Natural killer cell (primary cell): ENCODE measurements around the gene ADAP2. TPM values are rescaled to one million over a fixed set of nuclear protein-coding genes. Genes with fewer than 3 reads are reported as not detected.

Source experiments
- ATAC-seq, 3 donors: fragments of 150-1000 bp in 2 of 3; fragments of 200-7000 bp in 1 of 3; cut with Tn5 transposase; 1 replicate in 1 of 3; 2 replicates in 2 of 3; pipeline ENCODE4 v1.10.0; 2021; ENCODE audit warnings: mild to moderate bottlenecking in 2 of 3, moderate library complexity in 2 of 3
- DNase-seq, 2 donors: peaks; one replicate each; pipeline versions ENCODE4 v3.0.0 to v3.0.0-alpha.2; 2013 to 2021; ENCODE audit warnings: mixed read lengths in 1 of 2
- H3K27ac ChIP-seq: one replicate; pipeline ENCODE4 v1.5.1; 2013; ENCODE audit warnings: mild to moderate bottlenecking, low read length
- H3K27me3 ChIP-seq: one replicate; pipeline ENCODE4 v1.6.1; 2013; ENCODE audit warnings: low read length; ENCODE audit not compliant: control insufficient read depth, insufficient read depth
- H3K36me3 ChIP-seq: one replicate; pipeline ENCODE4 v1.6.1; 2013; ENCODE audit warnings: low read length; ENCODE audit not compliant: control insufficient read depth, insufficient read depth
- H3K4me1 ChIP-seq: one replicate; pipeline ENCODE4 v1.6.1; 2013; ENCODE audit warnings: low read length; ENCODE audit not compliant: control insufficient read depth, insufficient read depth
- H3K4me3 ChIP-seq: one replicate; pipeline ENCODE4 v1.5.1; 2013; ENCODE audit warnings: low read length
- H3K9me3 ChIP-seq: one replicate; pipeline ENCODE4 v1.6.1; 2013; ENCODE audit warnings: low read length; ENCODE audit not compliant: control insufficient read depth, insufficient read depth
- H3K27ac Mint-ChIP-seq, 2 donors: one replicate each; pipeline ENCODE4 v1.8.0; 2022; ENCODE audit warnings: mild to moderate bottlenecking in 2 of 2, mixed read lengths in 2 of 2, moderate library complexity in 1 of 2
- H3K27me3 Mint-ChIP-seq, 2 donors: one replicate each; pipeline ENCODE4 v1.8.0; 2022; ENCODE audit warnings: low read depth in 2 of 2, mixed read lengths in 2 of 2
- H3K36me3 Mint-ChIP-seq: one replicate; pipeline ENCODE4 v1.8.0; 2022; ENCODE audit warnings: mixed read lengths
- H3K4me1 Mint-ChIP-seq, 2 donors: one replicate each; pipeline ENCODE4 v1.8.0; 2022; ENCODE audit warnings: mixed read lengths in 2 of 2
- H3K4me3 Mint-ChIP-seq: one replicate; pipeline ENCODE4 v1.8.0; 2022; ENCODE audit warnings: mild to moderate bottlenecking, moderate library complexity, mixed read lengths
- H3K9me3 Mint-ChIP-seq, 2 donors: one replicate each; pipeline ENCODE4 v1.8.0; 2022; ENCODE audit warnings: mixed read lengths in 2 of 2
- CTCF ChIP-seq: fragments of 200-600 bp; IDR thresholded peaks from one replicate; pipeline ENCODE4 v1.8.0; 2022; ENCODE audit warnings: antibody characterized with exemption
- WGBS: methylation state at CpG from one replicate; pipeline ENCODE4 v1.1.7; 2013; ENCODE audit warnings: missing lambda C conversion rate; ENCODE audit not compliant: insufficient coverage; 5-methylcytosine and 5-hydroxymethylcytosine counted together
- intact Hi-C: fragments of 100-400 bp; cut with micrococcal nuclease; formaldehyde crosslinking; loops from one replicate; pipeline ENCODE4 v1.14.2; 2022
- total RNA-seq, 4 donors: library from RNA; stranded (reverse); fragments of 120-200 nt in 1 of 4; gene quantifications; one replicate each; pipeline versions ENCODE4 v1.2.3 to v1.2.4, GENCODE V29; 2013 to 2022

ADAP2 gene
- total RNA-seq, 3 donors from 2014 or later (not counting 1 experiment from before 2014, with no cell fraction given) = 2.6 to 6.6 (median 2.9) TPM

DNA sequence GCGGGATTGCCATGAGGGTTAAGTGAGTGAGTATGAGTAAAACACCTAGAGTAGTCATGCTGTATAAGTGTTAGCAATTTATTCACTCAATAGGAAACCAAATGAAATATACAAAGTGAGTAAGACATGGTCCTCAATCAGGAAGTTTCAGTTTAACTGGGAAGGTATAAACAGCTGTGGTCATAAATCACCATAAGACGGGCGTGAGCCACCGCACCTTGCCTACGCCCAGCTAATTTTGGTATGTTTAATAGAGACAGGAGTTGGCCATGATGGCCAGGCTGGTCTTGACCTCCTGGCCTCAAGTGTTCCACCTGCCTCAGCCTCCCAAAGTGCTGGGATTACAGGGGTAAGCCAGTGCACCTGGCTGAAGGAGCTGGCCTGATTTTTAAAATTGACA, 76.1 kb downstream of the ADAP2 start:
- intact Hi-C loops = no loop called here
- Mint-ChIP-seq H3K9me3 (no peaks in the 10 kb centered on the region), H3K4me3 (no peak overlapping the region), H3K27me3 (no peaks in the 10 kb centered on the region), H3K4me1 (no peaks in the 10 kb centered on the region), H3K27ac (no peak overlapping the region), H3K36me3 (peaks cover 13% of the 10 kb centered on the region)
- no peaks in the 10 kb centered on the region for H3K9me3 ChIP-seq
- H3K36me3 ChIP-seq = peaks cover 32% of the 10 kb centered on the region
- H3K27me3 ChIP-seq = no peaks in the 10 kb centered on the region
- DNase-seq = no peak
- 94% methylated on average over 5 of the region's 5 CpGs for WGBS
- H3K4me1 ChIP-seq = no peaks in the 10 kb centered on the region
- H3K4me3 ChIP-seq = no peak overlapping the region
- no peak for TF ChIP-seq CTCF
- H3K27ac ChIP-seq = no peak overlapping the region
- ATAC-seq = no peak

DNA sequence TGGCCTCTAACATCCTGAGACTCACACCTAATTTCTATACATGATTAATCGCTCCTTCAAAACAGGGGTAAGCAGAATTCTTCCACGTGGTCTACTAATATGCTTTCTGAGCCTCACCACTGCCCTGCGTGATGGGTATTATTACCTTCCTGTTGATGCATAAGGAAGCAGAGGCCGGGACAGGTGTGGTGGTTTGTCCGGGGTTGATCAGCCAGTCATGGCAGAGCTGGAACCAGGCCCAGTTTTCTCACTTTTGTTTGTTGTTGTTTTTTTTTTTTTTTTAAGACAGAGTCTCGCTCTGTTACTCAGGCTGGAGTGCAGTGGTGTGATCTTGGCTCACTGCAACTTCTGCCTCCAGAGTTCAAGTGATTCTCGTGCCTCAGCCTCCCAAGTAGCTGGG, 80.3 kb downstream of the ADAP2 start:
- WGBS = 92% methylated on average over 7 of the region's 7 CpGs
- Mint-ChIP-seq H3K36me3 (peaks cover 13% of the 10 kb centered on the region), H3K27me3 (no peaks in the 10 kb centered on the region), H3K9me3 (no peaks in the 10 kb centered on the region), H3K4me1 (peaks cover 0 to 11% of the 10 kb centered on the region in 2 donors), H3K4me3 (no peak overlapping the region), H3K27ac (no peak overlapping the region)
- no peak for ATAC-seq
- no peak for TF ChIP-seq CTCF
- Histone ChIP-seq H3K9me3 (no peaks in the 10 kb centered on the region), H3K36me3 (peaks cover 28% of the 10 kb centered on the region), H3K27me3 (no peaks in the 10 kb centered on the region), H3K27ac (no peak overlapping the region), H3K4me3 (no peak overlapping the region), H3K4me1 (no peaks in the 10 kb centered on the region)
- DNase-seq = no peak
- intact Hi-C loops = no loop called here

GRCh38 chr17:31003225-31003866, 81.6 kb downstream of the ADAP2 start:
- Histone ChIP-seq H3K36me3 (peaks cover 18% of the 10 kb centered on the region), H3K4me1 (peaks cover 4% of the 10 kb centered on the region), H3K9me3 (no peaks in the 10 kb centered on the region), H3K27me3 (no peaks in the 10 kb centered on the region), H3K27ac (no peak overlapping the region), H3K4me3 (no peak overlapping the region)
- Mint-ChIP-seq H3K36me3 (peaks cover 6% of the 10 kb centered on the region), H3K4me3 (no peak overlapping the region), H3K27me3 (no peaks in the 10 kb centered on the region), H3K9me3 (no peaks in the 10 kb centered on the region), H3K4me1 (peaks cover 11 to 22% of the 10 kb centered on the region in 2 donors), H3K27ac (no peak overlapping the region)
- DNase-seq = no peak
- no peak for ATAC-seq
- intact Hi-C loops = no loop called here
- no peak for TF ChIP-seq CTCF
- WGBS = 100% methylated on average over 1 of the region's 5 CpGs

DNA sequence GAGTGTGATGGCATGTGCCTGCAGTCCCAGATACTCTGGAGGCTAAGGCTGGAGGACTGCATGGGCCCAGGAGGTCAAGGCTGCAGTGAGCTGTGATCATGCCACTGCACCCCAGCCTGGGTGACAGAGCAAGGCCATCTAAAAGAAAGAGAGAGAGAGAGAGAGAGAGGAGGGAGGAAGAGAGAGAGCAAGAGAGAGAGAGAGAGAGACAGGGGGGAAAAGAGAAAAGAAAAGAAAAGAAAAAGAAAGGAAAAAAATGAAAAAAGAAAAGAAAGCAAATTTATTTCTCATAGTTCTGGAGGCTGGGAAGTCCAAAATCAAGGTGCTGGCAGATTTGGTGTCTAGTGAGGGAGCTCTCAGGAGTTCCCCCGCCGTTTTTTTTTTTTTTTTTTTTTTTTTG, 82.4 kb downstream of the ADAP2 start:
- H3K4me3 Mint-ChIP-seq = no peak overlapping the region
- peaks cover 16 to 28% of the 10 kb centered on the region in 2 donors for H3K4me1 Mint-ChIP-seq
- H3K9me3 ChIP-seq = no peaks in the 10 kb centered on the region
- ATAC-seq (no peak), DNase-seq (no peak)
- H3K27me3 Mint-ChIP-seq = no peaks in the 10 kb centered on the region
- peaks cover 11% of the 10 kb centered on the region for H3K36me3 ChIP-seq
- no peak overlapping the region for H3K27ac ChIP-seq
- intact Hi-C loops = no loop called here
- TF ChIP-seq CTCF = no peak
- H3K27me3 ChIP-seq = no peaks in the 10 kb centered on the region
- H3K9me3 Mint-ChIP-seq = no peaks in the 10 kb centered on the region
- H3K27ac Mint-ChIP-seq = no peak overlapping the region
- H3K36me3 Mint-ChIP-seq = peaks cover 6% of the 10 kb centered on the region
- no peak overlapping the region for H3K4me3 ChIP-seq
- H3K4me1 ChIP-seq = peaks cover 8% of the 10 kb centered on the region
- 86% methylated on average over 2 of the region's 2 CpGs for WGBS
